ENCODE measurements around the gene NKX6-2. TPM values are rescaled to one million over a fixed set of nuclear protein-coding genes. Genes with fewer than 3 reads are reported as not detected.
A peak's percentile ranks its signal among the peaks of the same experiment; 100 is the strongest.

NKX6-2 gene
- total and polyA plus RNA-seq, 2 donors from 2014 or later: 2.5 TPM; not detected in 1

DNA sequence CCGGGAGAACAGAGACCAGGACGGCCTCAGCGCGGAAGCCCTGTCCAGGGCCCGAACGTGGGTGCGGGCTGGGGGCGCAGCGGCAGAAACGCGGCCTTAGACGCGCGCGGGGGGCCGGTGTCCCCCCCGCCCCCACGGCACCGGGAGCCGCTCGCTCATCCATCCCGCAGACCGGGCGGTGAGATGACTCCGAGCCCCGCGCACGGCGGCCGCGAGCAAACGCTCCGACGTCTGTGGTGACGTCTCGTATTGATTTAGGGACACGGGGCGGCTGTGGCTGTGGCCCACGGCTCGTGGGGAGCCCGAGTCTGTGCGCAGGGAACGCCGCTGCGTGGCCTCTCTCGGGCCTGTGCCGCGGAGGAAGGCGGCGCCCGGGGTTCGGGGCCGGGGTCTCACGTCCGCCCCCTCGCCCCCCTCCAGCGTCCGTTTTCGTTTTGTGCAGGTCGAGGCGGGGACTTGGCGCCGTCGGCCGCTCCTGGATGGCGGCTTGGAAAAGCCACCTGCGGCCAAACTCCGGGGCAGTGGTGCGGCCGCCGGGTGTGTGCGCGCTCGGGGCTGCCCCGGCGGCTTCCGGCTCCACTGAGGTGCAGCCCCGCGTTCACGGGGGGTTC is 1.0 kb upstream of the NKX6-2 start:
- TF ChIP-seq, protein P1, sequence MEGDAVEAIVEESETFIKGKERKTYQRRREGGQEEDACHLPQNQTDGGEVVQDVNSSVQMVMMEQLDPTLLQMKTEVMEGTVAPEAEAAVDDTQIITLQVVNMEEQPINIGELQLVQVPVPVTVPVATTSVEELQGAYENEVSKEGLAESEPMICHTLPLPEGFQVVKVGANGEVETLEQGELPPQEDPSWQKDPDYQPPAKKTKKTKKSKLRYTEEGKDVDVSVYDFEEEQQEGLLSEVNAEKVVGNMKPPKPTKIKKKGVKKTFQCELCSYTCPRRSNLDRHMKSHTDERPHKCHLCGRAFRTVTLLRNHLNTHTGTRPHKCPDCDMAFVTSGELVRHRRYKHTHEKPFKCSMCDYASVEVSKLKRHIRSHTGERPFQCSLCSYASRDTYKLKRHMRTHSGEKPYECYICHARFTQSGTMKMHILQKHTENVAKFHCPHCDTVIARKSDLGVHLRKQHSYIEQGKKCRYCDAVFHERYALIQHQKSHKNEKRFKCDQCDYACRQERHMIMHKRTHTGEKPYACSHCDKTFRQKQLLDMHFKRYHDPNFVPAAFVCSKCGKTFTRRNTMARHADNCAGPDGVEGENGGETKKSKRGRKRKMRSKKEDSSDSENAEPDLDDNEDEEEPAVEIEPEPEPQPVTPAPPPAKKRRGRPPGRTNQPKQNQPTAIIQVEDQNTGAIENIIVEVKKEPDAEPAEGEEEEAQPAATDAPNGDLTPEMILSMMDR (IDR thresholded peaks at IDR 0.05; ENCODE audit: borderline replicate concordance, extremely low read depth, insufficient read depth): no peak
- Histone ChIP-seq H3K4me1 (ENCODE audit: control insufficient read depth in 2 of 3, insufficient read depth in 2 of 3, low read depth in 1 of 3, low read length in 3 of 3) (peaks cover 0 to 2% (median 0%) of the 10 kb centered on the region in 3 donors), H3K27ac (ENCODE audit: low read depth in 2 of 2, low read length in 2 of 2) (no peak overlapping the region), H3K4me3 (ENCODE audit: low read length in 3 of 3) (no peak overlapping the region), H3K27me3 (ENCODE audit: control insufficient read depth, insufficient read depth, low read length) (peaks cover 9% of the 10 kb centered on the region), H3K9me3 (ENCODE audit: control insufficient read depth in 2 of 3, insufficient read depth in 1 of 3, low read length in 3 of 3) (no peaks in the 10 kb centered on the region), H3K36me3 (ENCODE audit: control insufficient read depth in 2 of 3, insufficient read depth in 3 of 3, low read length in 3 of 3) (no peaks in the 10 kb centered on the region), H3K9ac (ENCODE audit: low read length in 3 of 3) (no peak overlapping the region)
- DNase-seq: no peak
- intact Hi-C loops (cut with DNase I): no loop called here
- FAIRE-seq: no peak

DNA sequence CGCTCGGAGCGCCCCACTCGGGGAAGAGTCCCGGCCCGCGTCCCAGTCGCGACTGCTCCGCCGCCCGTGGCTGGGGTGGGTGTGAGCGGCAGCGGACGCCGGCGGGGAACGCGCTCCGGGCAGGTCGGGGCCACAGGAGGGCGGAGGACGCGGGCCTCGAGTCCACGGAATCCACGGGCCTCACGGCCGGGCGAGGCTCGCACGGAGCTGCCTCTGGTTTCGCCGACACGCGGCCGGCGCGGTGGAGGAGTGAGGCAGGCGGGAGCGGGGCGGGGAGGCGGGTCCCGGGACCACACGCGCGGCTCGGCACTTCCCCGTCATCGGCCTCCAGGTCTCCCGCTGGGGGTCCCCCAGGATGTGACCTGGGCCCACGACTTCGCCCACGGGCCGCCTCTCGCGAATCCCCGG is 533 bp upstream of the NKX6-2 start:
- no peak overlapping the region for H3K27ac ChIP-seq (ENCODE audit: low read depth in 2 of 2, low read length in 2 of 2)
- TF ChIP-seq, protein P1 (IDR thresholded peaks at IDR 0.05; ENCODE audit: borderline replicate concordance, extremely low read depth, insufficient read depth): no peak
- intact Hi-C loops (cut with DNase I): no loop called here
- peaks cover 9% of the 10 kb centered on the region for H3K27me3 ChIP-seq (ENCODE audit: control insufficient read depth, insufficient read depth, low read length)
- no peaks in the 10 kb centered on the region for H3K9me3 ChIP-seq (ENCODE audit: control insufficient read depth in 2 of 3, insufficient read depth in 1 of 3, low read length in 3 of 3)
- H3K4me3 ChIP-seq (ENCODE audit: low read length in 3 of 3): no peak overlapping the region
- H3K4me1 ChIP-seq (ENCODE audit: control insufficient read depth in 2 of 3, insufficient read depth in 2 of 3, low read depth in 1 of 3, low read length in 3 of 3): peaks cover 0 to 2% (median 0%) of the 10 kb centered on the region in 3 donors
- H3K9ac ChIP-seq (ENCODE audit: low read length in 3 of 3): no peak overlapping the region
- no peak for DNase-seq
- H3K36me3 ChIP-seq (ENCODE audit: control insufficient read depth in 2 of 3, insufficient read depth in 3 of 3, low read length in 3 of 3): peaks cover 0 to 5% (median 4%) of the 10 kb centered on the region in 3 donors
- no peak for FAIRE-seq

DNA sequence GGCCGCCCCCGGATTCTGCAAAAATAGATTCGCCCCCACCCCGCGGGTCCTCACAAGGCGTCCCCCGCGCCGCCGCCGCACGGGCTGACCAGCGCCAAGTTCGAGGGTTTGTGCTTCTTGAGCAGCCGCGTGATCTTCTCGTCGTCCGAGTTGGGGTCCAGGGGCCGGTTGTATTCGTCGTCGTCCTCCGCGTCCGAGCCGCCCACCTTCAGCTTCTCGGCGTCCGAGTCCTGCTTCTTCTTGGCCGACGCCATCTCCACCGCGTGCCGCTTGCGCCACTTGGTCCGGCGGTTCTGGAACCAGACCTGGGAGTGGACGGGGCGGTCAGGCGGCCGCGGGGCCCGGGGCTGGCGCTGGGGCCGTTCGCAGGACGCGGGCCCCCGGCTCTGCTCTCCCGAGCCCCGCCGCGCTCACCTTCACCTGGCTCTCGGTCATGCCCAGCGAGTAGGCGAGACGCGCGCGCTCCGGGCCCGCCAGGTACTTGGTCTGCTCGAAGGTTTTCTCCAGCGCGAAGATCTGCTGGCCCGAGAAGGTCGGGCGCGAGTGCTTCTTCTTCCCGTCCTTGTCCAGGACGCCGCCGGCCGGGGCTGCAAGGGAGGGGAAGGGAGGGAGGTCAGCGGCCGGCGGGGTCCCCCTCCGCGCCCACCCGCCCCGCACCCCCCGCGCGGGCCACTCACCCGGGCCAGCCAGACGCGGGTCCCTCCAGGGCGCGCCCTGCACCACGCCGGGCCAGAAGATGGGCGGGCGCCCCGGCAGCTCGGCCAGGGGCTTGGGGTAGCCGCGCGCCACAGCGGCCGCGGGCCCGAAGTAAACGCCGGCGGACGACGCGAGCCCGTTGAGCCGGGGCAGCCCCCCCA is 853 bp downstream of the NKX6-2 start:
- Histone ChIP-seq H3K27ac (ENCODE audit: low read depth in 2 of 2, low read length in 2 of 2) (no peak overlapping the region), H3K4me3 (ENCODE audit: low read length in 3 of 3) (no peak overlapping the region), H3K4me1 (ENCODE audit: control insufficient read depth in 2 of 3, insufficient read depth in 2 of 3, low read depth in 1 of 3, low read length in 3 of 3) (peaks cover 0 to 2% (median 0%) of the 10 kb centered on the region in 3 donors), H3K27me3 (ENCODE audit: control insufficient read depth, insufficient read depth, low read length) (peaks cover 9% of the 10 kb centered on the region), H3K9me3 (ENCODE audit: control insufficient read depth in 2 of 3, insufficient read depth in 1 of 3, low read length in 3 of 3) (no peaks in the 10 kb centered on the region), H3K36me3 (ENCODE audit: control insufficient read depth in 2 of 3, insufficient read depth in 3 of 3, low read length in 3 of 3) (peaks cover 0 to 8% (median 4%) of the 10 kb centered on the region in 3 donors), H3K9ac (ENCODE audit: low read length in 3 of 3) (no peak overlapping the region)
- no peak for FAIRE-seq
- TF ChIP-seq, protein P1 (IDR thresholded peaks at IDR 0.05; ENCODE audit: borderline replicate concordance, extremely low read depth, insufficient read depth): no peak
- peak in 1 of 5 donors; percentile 37 for DNase-seq
- intact Hi-C loops (cut with DNase I): no loop called here
